ENCODE measurements around the gene GPR107.

Gene GPR107

DNA sequence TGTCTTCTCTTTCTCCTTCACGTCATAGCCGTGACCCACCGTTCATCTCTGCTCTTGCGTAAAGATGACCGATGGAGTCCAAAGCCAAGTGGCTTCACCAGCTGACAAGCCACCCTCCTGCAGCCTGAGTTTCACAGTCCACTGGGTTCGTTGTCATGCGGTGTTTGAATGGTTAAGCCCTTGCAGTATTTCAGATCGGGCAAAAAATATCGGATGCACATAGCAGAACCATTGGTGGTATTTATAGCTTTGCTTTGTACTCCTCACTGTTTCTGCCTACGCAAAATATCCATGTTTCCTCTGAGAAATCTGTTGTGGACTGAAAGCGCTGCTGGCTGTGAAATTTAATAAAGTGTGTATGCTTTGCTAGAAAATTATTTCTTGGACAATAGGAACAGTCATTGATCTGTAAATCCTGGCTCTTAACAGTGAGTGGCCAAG, 84.0 kb downstream of the GPR107 start:
- DNase-seq, result no peak

- no peak for DNase-seq
Observed at GRCh38 chr9:130138171-130138653, 84.5 kb downstream of the GPR107 start.

GRCh38 chr9:130138791-130139190, 85.1 kb downstream of the GPR107 start:
- no peak for DNase-seq

- DNase-seq, result no peak
Observed at GRCh38 chr9:130139251-130139650, 85.5 kb downstream of the GPR107 start.

- DNase-seq, result peak in 1 of 5 experiments; percentile 29
Observed at GRCh38 chr9:130140706-130141105, 87.0 kb downstream of the GPR107 start.

- no peak for DNase-seq
Observed at GRCh38 chr9:130142056-130142455, 88.3 kb downstream of the GPR107 start.

DNA sequence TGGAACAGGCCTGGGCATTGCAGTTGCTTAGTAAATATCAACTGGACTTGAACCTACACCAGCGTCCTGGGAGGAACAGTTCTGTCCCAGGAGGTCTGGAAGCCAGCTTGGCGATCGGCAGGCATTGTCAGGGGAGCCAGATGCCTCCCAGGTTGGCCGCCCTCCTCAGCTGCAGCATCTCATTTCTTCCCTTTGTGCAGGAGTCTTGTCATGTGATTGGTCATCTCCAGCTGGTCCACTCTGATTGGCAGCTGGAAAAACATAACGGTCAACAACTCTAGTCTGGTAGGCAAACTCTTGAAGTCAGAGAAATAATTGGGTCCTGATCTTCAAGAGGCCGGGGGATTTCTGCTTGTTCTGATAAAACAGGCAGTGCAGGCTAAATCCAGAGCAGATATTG, 88.9 kb downstream of the GPR107 start:
- DNase-seq, result no peak

- DNase-seq, result no peak
Observed at GRCh38 chr9:130143279-130143893, 89.7 kb downstream of the GPR107 start.

DNA sequence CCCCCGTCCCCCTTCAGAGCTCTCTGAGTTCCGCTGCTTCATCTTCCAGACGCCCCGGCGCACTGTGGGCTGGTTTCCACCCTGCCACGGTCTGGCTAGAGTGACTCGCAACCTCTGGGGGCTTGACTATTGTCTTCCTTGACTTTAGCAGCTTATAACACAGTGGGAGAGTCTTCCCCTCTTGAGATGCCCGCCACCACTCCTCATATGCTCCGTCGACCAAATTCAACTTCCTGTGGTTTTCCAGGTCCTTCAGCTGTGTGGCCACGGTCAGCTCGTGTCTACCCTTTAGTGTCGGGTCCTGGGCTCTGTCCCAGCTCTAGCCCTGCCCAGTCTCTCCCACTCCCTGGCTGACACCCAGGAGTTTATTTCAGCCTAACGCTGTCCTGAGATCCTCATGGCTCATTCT, 90.3 kb downstream of the GPR107 start:
- DNase-seq, result no peak

- DNase-seq, result no peak
Observed at GRCh38 chr9:130144703-130145102, 91.0 kb downstream of the GPR107 start.

DNA sequence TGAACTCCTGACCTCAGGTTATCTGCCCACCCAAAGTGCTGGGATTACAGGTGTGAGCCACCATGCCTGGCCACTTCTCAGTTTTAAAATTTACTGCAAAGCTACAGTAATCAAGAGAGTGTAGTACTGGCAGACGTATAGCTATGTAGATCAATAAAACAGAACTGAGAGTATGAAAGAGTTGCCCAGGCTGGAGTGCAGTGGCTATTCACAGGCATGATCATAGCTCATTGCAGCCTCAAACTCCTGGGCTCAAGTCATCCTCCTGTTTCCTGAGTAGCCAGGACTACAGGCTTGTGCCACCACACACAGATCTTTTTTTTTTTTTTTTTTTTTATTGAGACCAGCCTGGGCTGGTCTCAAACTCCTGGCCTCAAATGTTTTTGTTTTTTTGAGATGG, 92.0 kb downstream of the GPR107 start:
- no peak for DNase-seq

- no peak for DNase-seq
Observed at GRCh38 chr9:130147198-130147597, 93.5 kb downstream of the GPR107 start.

DNA sequence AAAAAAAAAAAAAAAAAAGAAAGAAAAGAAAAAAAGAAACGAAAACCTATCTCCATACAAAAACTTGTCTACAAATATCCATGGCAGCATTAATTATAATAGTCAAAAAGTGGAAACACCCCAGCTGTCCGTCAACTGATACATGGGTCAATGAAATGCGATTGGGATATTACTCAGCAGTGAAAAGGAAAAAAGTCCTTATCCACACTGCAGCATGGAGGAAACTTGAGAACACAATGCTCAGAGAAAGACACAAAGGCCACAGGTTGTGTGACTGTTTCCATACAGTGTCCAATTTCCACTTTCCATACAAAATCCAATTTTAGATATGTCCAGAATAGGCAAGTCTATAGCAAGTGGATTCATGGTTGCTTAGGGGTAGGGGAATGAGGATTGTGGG, 94.2 kb downstream of the GPR107 start:
- no peak for DNase-seq

- no peak for DNase-seq
Observed at GRCh38 chr9:130149031-130149430, 95.3 kb downstream of the GPR107 start.

GRCh38 chr9:130149654-130150286, 96.1 kb downstream of the GPR107 start:
- no peak for DNase-seq

DNA sequence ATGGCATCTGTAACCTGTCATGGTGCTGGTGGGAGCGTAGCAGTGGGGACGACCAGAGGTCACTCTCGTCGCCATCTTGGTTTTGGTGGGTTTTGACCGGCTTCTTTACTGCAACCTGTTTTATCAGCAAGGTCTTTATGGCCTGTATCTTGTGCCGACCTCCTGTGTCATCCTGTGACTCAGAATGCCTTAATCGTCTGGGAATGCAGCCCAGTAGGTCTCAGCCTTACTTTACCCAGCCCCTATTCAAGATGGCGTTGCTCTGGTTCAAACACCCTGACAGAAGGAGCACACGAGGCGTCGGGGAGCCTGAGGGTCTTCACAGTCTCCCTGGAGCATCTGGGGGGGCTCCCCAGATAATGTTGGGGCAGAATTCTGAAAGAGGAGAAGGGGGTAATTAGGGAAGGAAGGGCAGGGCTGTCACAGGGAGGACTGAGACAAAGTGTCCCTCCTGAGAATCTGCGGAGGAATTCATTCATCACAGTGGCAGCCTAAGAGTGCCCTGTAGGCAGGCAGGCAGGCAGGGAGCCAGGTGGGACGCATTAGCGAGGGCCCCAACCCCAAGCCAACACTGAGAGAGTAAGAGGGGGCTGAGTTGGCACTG, 97.2 kb downstream of the GPR107 start:
- no peak for DNase-seq

DNA sequence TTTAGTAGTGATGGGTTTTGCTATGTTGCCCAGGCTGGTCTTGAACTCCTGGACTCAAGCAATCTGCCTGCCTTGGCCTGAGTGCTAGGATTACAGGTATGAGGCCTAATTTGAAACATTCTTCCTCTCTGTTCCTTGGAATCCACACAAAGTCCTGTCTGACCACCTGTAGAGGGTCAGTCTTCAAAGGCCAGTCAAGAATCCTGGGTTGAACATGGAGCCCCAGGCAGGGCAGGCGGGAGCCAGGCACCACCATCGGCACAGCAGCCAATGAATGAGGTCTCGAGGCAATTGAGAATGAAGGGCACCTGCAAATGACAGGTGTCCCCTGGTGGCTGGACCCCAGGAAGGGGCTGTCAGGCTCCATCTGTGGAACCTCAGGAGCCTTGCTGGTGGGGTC, 101.1 kb downstream of the GPR107 start:
- DNase-seq, result no peak

GRCh38 chr9:130155647-130156046, 101.9 kb downstream of the GPR107 start:
- no peak for DNase-seq

- DNase-seq, result no peak
Observed at GRCh38 chr9:130156672-130157071, 103.0 kb downstream of the GPR107 start.

DNA sequence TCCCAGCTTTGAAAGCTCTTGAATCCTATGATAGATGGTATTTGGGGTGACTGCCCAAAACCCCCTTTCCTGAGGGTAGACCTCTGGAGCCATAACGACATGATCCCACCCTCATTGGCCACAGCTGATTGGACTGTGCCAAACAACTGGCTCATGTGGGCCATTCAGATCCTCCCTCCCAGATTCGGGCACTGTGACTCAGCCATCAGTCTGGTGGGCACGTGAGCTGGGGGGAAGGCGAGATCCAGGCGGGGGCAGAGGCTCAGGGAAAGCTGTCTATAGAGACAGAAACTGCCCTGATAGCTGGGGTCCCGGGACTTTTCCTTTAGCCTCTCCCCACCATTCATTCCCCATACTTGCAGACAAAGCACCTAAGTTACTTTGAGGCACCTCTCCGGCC, 103.4 kb downstream of the GPR107 start:
- DNase-seq, result no peak

GRCh38 chr9:130158001-130158400, 104.3 kb downstream of the GPR107 start:
- DNase-seq, result no peak

DNA sequence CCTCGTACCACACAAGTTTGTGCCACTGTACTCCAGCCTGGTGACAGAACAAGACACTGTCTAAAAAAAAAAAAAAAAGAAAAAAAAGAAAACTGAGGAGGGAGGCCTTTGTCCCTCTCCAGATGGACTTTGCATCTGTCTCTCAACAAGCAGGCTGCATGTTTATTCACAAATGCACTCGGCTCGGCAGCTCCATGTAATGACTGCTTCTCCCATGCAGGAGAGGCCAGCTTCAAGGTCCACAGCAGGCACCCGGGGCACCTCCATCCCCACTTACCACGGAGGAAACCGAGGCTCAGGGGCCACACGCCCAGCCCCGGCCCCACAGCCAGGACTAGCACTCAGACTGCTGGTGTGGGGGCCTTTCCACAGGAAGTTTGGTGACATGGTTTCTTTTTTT, 105.4 kb downstream of the GPR107 start:
- DNase-seq, result no peak

DNA sequence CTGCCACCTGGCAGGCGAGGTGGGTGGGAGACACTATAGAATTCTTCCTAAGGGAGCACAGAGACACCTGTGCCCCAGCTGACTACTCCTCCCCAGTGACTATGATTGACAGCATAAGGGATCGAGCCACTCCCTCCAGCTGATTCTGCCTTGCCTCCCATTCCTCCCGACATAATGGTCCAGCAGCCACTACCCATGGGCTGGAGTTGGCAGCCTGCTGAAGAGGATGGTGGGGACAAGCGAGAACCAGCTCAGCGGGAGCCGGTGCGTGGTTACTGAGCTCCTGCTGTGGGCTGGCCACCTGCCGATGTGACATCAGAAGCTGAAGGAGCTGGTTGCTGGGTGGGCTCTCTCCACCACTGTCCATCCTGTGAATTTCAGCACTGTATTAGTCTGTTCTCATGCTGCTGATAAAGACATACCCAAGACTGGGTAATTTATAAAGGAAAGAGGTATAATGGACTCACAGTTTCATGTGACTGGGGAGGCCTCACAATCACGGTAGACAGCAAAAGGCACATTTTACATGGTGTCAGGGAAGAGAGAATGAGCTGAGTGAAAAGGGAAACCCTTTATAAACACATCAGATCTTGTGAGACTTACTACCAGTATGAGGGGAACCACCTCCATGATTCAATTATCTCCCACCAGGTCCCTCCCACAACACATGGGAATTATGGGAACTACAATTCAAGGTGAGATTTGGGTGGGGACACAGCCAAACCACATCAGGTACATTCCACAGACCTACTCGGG, 106.4 kb downstream of the GPR107 start:
- DNase-seq, result no peak
